ENCODE measurements around the gene PGAP1.

GRCh38 chr2:196804381-196804780 is 122.1 kb downstream of the PGAP1 start:
- TF ChIP-seq EZH2phosphoT487 (IDR thresholded peaks at IDR 0.05; ENCODE audit: borderline replicate concordance): no peak
- no peak for TF ChIP-seq CTCF (conservative IDR thresholded peaks at IDR 0.05; ENCODE audit: low read length)

Data from Loucy (cell line).